HG03196 (cell line): ENCODE data around the gene VPS8.

Source experiments
- ATAC-seq: cut with Tn5 transposase; IDR thresholded peaks from one replicate; pipeline ENCODE4 v1.9.1; 2021; ENCODE audit not compliant: unreplicated experiment

Gene VPS8

GRCh38 chr3:185042312-185043050 lies 230.5 kb downstream of the VPS8 start:
- ATAC-seq: no peak

DNA sequence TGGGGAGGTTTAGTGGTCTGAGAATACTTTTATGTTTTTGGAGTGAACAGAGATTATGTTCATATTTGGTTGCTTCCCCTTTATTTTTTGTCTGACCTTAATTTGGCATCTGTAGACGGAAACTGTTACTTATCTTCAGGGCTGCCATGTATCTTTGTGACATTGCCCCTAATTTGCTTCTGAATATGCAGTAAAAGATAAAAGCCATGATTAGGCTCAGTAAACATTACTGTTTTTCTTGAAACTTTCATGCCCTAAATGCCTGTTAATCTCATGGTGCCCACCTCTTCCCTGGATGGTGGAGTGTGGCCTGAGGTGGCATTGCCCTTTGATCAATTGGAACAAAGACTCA lies 234.2 kb downstream of the VPS8 start:
- no peak for ATAC-seq

- no peak for ATAC-seq
Observed at GRCh38 chr3:185046603-185047002, 234.6 kb downstream of the VPS8 start.

DNA sequence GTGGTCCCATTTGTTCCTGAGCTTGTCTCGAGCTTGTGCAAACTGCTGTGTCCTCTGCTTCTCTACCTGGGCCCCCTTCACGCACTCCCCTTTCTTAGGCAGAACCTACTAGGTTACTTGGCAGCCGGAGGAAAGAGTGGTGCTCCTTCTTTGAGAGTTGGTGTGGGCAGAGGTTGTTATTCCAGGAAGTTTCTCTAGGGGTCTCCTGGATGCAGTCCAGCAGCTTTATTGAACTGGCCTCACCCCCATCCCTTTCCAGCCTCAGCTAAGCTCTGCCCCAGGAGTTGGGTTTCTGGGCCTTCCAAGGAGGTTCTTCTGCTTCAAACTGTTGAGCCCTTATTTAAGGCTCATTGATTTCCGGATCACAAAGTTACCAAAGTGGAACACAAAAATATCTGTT lies 237.7 kb downstream of the VPS8 start:
- ATAC-seq: no peak

- ATAC-seq: no peak
Observed at GRCh38 chr3:185051801-185052200, 239.8 kb downstream of the VPS8 start.

DNA sequence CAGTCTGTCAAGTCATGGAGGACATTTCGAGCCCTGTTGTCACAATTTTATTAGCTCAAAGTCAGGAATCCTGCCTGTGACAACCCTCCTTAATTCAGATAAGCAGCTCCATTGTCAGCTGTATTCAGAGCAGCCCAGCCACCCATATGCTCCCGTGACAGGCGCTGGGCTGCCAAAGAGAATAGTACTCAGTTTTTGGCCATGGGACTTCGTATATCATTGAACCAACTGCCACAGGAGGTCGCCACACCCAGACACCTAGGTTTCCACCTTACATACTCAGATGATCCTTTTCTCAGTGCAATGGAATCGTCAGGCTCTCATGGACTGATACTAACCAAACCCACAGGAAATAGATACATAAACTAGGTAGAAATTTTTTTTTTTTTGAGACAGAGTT lies 240.7 kb downstream of the VPS8 start:
- ATAC-seq: no peak

DNA sequence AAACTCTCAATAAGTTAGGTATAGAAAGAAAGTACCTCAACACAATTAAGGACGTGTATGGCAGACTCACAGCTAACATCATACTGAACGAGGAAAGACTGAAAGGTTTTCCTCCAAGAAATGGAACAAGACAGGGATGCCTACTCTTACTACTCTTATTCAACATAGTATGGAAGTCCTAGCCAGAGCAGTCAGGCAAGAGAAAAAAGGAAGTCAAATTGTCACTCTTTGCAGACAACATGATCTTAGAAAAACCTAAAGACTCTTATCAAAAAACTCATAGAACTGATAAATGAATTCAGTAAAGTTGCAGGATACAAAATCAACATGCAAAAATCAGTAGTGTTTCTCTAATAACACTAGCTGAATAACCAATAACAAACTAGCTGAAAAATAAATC lies 244.9 kb downstream of the VPS8 start:
- ATAC-seq: no peak

DNA sequence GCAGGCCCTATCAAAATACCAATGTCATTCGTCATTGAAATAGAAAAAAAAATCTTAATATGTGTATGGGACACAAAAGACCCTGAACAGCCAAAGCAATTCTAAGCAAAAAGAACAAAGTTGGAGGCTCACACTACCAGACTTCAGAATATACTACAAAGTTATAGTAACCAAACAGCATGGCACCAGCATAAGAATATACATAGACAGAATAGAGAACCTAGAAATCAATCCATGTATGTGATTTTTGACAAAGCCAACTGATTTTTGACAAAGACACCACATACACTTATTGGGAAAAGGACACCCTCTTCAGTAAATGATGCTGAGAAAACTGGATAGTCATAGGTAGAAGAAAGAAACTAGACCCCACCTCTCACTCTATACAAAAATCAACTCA lies 245.9 kb downstream of the VPS8 start:
- no peak for ATAC-seq

DNA sequence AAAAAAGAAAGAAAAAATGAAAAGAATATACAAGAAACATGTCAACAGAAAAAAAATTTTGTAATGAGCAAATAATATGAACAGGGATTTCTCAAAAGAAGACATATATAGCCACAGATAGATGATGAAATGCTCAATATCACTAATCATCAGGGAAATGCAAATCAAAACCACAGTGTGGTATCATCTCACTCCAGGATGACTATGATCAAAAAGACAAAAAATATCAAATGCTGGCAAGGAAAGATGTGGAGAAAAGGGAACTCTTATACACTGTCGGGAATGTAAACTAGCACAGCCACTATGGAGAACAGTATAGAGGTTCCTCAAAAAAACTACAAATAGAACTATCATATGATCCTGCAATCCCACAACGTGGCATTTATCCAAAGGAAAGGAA lies 246.8 kb downstream of the VPS8 start:
- ATAC-seq: no peak

- no peak for ATAC-seq
Observed at GRCh38 chr3:185059766-185060165, 247.8 kb downstream of the VPS8 start.

- ATAC-seq: no peak
Observed at GRCh38 chr3:185060655-185061054, 248.7 kb downstream of the VPS8 start.

DNA sequence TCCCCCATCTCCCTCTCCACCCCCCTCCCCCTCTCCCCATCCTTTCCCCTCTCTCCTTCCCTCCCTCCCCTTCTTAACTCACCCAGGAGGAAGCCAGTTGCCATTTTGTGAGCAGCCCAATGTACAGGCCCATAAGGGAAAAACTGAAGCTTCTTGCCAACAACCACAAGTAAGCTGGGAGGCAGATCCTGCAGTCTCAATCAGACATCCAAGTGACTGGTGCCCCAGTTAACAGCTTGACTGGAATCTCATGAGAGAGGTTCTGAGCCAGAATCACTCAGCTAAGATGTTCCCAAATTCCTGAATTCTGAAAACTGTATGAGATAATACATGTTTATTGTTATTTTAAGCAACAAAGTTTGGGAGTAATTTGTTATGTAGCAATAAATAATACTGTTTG lies 250.2 kb downstream of the VPS8 start:
- ATAC-seq: no peak

GRCh38 chr3:185063431-185063830 lies 251.5 kb downstream of the VPS8 start:
- no peak for ATAC-seq

- no peak for ATAC-seq
Observed at GRCh38 chr3:185065059-185065458, 253.1 kb downstream of the VPS8 start.

GRCh38 chr3:185066251-185066650 lies 254.3 kb downstream of the VPS8 start:
- ATAC-seq: no peak

DNA sequence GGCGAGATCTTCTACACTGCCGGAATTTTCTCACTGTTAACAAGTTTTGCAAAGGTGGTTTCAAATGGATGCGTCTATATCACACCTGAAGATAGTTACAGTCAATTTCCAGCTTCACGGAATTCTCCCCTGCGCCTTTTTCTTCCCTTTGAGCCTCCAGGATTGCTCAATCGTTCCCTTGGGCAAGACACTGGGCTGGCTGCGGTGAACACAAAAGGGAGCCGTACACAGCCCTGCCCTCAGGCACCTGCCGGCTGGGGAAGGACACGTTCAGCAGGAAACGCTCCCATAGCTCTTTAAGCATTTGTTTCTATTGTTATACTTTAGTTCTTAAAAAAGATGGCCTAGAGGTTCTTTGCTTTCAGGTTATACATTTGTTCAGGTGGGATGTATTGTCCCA lies 255.2 kb downstream of the VPS8 start:
- no peak for ATAC-seq

GRCh38 chr3:185069037-185070030 lies 257.4 kb downstream of the VPS8 start:
- no peak for ATAC-seq

DNA sequence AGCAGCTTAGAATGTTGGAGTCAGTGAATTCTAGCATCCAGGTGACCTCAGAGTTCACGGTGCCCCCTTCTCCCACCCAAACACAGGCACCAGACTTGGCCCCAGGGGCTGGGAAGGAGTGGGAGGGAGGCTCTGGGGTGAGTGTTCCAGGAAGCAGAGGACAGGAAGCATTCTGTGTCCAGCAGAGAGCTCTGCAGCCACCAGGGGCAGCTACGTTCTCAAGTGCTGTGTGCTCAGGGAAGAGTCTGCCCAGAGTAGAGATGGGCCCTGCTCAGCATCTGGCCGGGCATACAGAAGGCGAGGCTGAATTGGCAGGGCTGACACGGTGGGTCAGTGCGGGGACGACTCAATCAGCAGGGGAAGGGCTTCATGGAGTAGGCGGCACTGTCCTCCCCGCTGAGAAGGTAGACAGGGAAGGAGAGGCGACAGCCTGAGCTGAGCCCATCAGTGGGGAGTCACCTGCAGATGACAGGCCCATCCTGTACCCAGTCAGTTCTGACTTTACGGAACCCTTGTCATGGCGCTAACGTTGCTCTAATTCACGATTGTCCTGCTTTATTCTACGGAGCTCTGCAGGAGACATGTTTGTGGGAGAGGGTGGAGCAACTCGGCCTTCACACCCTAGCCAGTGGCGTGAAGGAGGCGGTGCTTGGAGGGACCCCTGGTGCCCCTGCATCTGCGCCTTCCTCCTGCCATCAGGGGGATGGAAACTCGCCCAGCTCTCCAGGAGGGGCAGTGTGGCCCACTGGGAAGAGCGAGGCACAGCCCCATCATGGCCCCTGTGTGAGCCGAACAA lies 258.7 kb downstream of the VPS8 start:
- no peak for ATAC-seq

DNA sequence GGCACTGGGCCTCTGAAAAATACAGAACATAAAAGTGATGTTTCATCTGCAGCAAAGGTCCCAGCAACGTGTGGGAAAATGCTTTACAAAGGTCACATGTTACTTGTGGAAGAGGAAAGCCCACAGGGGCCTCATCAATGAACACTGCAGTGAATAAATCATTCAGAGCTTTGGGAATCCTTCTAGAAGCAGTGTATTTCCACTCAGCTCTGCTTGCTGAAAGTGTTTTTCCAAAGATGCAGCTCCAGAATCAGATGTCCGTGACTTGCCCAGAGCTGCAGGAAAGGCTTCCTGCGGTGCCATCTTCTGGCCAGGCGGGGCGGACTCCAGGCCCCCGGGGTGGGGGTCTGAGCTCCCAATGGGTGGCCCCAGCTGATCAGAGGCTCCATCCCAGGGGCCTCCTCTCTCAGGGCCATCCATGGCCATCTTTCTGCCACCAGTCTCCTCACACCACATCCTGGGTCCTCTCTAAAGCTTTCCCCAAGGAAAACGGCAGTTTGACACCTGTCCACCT lies 259.4 kb downstream of the VPS8 start:
- ATAC-seq: no peak

DNA sequence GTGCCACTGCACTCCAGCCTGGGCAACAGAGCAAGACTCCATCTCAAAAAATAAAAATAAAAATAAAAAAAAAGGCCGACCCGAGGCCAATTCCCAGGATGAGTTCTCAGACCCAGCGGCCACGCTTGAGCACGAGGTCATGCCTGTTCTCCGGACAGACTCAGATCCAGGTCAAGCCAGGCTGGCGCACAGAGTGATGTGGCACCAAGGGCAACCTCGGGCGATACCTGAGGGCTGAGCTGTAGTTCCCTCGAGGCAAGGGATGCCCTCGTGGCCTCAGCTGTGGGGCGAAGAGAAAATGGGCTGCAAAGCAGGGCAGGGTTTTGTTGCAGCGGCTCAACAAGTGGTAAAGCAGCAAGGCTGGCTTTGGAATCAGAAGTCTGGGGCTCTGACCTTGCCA lies 263.6 kb downstream of the VPS8 start:
- no peak for ATAC-seq

DNA sequence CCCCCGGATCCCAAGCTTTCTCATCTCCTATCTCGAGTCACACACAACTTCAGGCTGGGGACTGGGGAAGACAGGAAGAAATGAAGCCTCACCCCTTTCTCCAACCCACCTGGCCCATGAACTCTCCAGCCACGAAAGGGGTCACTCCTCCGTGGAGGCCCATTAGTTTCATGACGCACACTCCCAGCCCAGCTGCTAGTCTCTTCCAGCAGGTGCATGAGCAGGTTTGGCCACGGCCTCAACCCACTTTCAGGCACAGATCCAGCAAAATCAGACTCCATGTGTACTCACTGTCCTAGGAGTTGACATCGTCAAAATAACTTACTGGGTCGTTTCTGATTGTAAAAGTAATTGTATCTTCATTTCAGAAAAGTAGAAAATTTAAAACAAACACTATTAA lies 264.3 kb downstream of the VPS8 start:
- ATAC-seq: no peak
